Spinal cord (tissue), 10 donors: Measurements from ENCODE around the gene NDOR1. TPM values are rescaled to one million over a fixed set of nuclear protein-coding genes. Genes with fewer than 3 reads are reported as not detected.

Experiments
- DNase-seq, 6 donors: peaks; one replicate each; pipeline versions ENCODE4 v3.0.0 to v3.0.0-alpha.2; 2013 to 2015; ENCODE audit warnings: low spot score in 6 of 6, low read depth in 4 of 6
- H3K27ac ChIP-seq: one replicate; pipeline ENCODE4 v1.5.1; 2013; ENCODE audit warnings: low read depth, low read length, control low read depth
- H3K27me3 ChIP-seq: one replicate; pipeline ENCODE4 v1.6.1; 2013; ENCODE audit warnings: low read length; ENCODE audit not compliant: control insufficient read depth, insufficient read depth
- H3K36me3 ChIP-seq: one replicate; pipeline ENCODE4 v1.6.1; 2013; ENCODE audit warnings: low read length; ENCODE audit not compliant: control insufficient read depth, insufficient read depth
- H3K4me1 ChIP-seq: one replicate; pipeline ENCODE4 v1.6.1; 2013; ENCODE audit warnings: low read length; ENCODE audit not compliant: control insufficient read depth, insufficient read depth
- H3K4me3 ChIP-seq: one replicate; pipeline ENCODE4 v1.5.1; 2013; ENCODE audit warnings: low read depth, low read length, control low read depth
- H3K9me3 ChIP-seq: one replicate; pipeline ENCODE4 v1.6.1; 2013; ENCODE audit warnings: low read length; ENCODE audit not compliant: control insufficient read depth, insufficient read depth
- WGBS: methylation state at CpG from one replicate; pipeline ENCODE4 v1.1.5; 2013; ENCODE audit warnings: missing lambda C conversion rate; ENCODE audit not compliant: insufficient coverage; 5-methylcytosine and 5-hydroxymethylcytosine counted together
- long read RNA-seq, 4 donors: transcript quantifications; one replicate each; lab custom pipeline, GENCODE V29; 2026
- polyA plus RNA-seq, 2 donors: library from polyadenylated mRNA; unstranded; fragments of 120-200 nt; gene quantifications; one replicate each; pipeline ENCODE4 v1.2.1, GENCODE V29; 2013; ENCODE audit not compliant: insufficient read length in 2 of 2
- total RNA-seq, 2 donors: library from RNA; depleted of rRNA in 1 of 2; stranded (reverse); fragments of 120-200 nt in 1 of 2; fragments of >200 nt in 1 of 2; gene quantifications; one replicate each; pipeline versions ENCODE4 v1.2.3 to v1.2.4, GENCODE V29; 2013 to 2014
- donor health status: healthy.

NDOR1 gene
- total RNA-seq (1 to 10 TPM; 3.2 to 6.1 TPM), polyA plus RNA-seq (10 to 100 TPM; 18.5 to 23.8 TPM)
- long read RNA-seq, donor 1, partial matches to known transcripts = 0 of 35 reads
- long read RNA-seq, donor 1, other reads (novel, unspliced or antisense) = 34 of 35 reads
- long read RNA-seq, donor 2, partial matches to known transcripts = 0 of 1 reads
- long read RNA-seq, donor 2, other reads (novel, unspliced or antisense) = 0 of 1 reads
- long read RNA-seq, donor 3, partial matches to known transcripts = 0 of 1 reads
- long read RNA-seq, donor 3, other reads (novel, unspliced or antisense) = 0 of 1 reads
- long read RNA-seq, donor 4 = 0 reads

DNA sequence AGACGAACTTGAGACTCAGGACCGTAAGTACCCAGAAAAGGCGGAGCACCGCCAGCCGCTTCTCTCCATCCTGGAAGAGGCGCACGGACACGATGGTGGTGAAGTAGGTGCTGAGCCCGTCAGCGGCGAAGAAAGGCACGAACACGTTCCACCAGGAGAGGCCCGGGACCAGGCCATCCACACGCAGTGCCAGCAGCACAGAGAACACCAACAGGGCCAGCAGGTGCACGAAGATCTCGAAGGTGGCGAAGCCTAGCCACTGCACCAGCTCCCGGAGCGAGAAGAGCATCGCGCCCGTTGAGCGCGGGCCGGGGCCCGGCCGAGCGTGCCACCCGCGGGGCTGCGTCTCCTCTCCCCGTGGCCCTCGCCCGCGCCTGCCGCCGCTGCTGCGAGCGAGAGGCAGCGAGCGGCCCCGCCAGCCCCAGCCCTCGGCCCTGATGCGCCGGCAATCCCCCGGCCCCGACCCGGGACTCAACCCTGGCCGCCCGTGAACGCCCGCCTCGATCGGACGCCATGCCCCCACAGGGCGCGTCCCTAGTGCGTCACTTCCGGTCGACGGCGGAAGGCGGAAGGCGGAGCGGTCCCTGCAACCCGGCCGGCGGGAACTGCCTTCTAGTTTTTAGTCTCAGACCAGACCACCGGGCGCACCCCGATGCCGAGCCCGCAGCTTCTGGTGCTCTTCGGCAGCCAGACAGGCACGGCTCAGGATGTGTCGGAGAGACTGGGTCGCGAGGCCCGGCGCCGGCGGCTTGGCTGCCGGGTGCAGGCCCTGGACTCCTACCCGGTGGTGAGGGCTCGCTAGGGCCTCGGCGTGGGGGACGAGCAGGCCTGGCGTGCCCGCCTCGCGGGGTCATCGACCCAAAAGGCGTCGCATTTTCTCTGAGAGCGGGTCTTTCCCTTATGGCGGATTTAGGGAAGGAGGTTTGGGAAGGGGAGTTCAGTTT lies at the start of gene NDOR1, which contains the start of gene TMEM203:
Gene NDOR1, plus strand, starts transcription at position 575 of the 944 bp plus-strand sequence. Its CDS starts 78 bp downstream, at position 653.
Gene TMEM203, minus strand, starts transcription at position 523 of the 944 bp plus-strand sequence. Its CDS starts 234 bp downstream, at position 289.
- DNase-seq = peak in 5 of 6 donors; percentile 84 to 97 (median 87)
- under 1% methylated on average over 98 of the region's 98 CpGs for WGBS
- Histone ChIP-seq H3K27ac (no peak within 1 kb of the TSS), H3K36me3 (peaks cover 32% of the 10 kb centered on the region), H3K9me3 (no peaks in the 10 kb centered on the region), H3K27me3 (no peaks in the 10 kb centered on the region), H3K4me1 (peaks cover 40% of the 10 kb centered on the region), H3K4me3 (peak within 1 kb of the TSS; percentile 76)

GRCh38 chr9:137156567-137157375 lies 48.7 kb upstream of the NDOR1 start:
- H3K27me3 ChIP-seq = peaks cover 53% of the 10 kb centered on the region
- H3K27ac ChIP-seq = no peak overlapping the region
- H3K36me3 ChIP-seq = peaks cover 80% of the 10 kb centered on the region
- WGBS = 9% methylated on average over 61 of the region's 65 CpGs
- no peak overlapping the region for H3K4me3 ChIP-seq
- H3K4me1 ChIP-seq = peaks cover 9% of the 10 kb centered on the region
- DNase-seq = peak in 1 of 6 donors; percentile 29
- H3K9me3 ChIP-seq = no peaks in the 10 kb centered on the region

- H3K9me3 ChIP-seq = no peaks in the 10 kb centered on the region
- no peak overlapping the region for H3K4me3 ChIP-seq
- H3K27me3 ChIP-seq = peaks cover 62% of the 10 kb centered on the region
- DNase-seq = no peak
- WGBS = 69% methylated on average over 18 of the region's 19 CpGs
- no peak overlapping the region for H3K27ac ChIP-seq
- H3K36me3 ChIP-seq = peaks cover 79% of the 10 kb centered on the region
- H3K4me1 ChIP-seq = peaks cover 14% of the 10 kb centered on the region
Measured at GRCh38 chr9:137157618-137158415, 47.7 kb upstream of the NDOR1 start.

DNA sequence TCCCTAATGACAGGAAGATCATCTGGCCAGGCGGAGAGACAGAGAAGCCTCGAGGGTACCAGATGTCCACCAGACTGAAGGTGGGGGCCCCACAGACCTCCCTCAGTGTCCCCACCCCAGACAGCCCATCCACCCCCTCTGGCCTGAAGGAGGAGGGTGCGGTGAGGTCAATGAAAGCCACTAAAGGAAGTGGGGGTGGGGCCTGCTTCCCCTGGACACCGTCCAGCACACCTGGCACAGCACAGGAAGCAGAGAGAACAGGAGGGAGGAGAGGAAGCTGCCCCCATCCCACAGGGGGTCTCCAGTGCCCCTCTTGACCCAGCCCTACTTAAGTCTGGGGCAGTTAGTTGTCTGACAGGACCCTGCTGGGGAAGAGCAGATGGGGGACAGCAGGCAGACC lies 46.9 kb upstream of the NDOR1 start:
- DNase-seq = no peak
- Histone ChIP-seq H3K4me1 (peaks cover 14% of the 10 kb centered on the region), H3K9me3 (no peaks in the 10 kb centered on the region), H3K36me3 (peaks cover 78% of the 10 kb centered on the region), H3K27ac (no peak overlapping the region), H3K4me3 (no peak overlapping the region), H3K27me3 (peaks cover 69% of the 10 kb centered on the region)
- 61% methylated on average over 3 of the region's 4 CpGs for WGBS

DNA sequence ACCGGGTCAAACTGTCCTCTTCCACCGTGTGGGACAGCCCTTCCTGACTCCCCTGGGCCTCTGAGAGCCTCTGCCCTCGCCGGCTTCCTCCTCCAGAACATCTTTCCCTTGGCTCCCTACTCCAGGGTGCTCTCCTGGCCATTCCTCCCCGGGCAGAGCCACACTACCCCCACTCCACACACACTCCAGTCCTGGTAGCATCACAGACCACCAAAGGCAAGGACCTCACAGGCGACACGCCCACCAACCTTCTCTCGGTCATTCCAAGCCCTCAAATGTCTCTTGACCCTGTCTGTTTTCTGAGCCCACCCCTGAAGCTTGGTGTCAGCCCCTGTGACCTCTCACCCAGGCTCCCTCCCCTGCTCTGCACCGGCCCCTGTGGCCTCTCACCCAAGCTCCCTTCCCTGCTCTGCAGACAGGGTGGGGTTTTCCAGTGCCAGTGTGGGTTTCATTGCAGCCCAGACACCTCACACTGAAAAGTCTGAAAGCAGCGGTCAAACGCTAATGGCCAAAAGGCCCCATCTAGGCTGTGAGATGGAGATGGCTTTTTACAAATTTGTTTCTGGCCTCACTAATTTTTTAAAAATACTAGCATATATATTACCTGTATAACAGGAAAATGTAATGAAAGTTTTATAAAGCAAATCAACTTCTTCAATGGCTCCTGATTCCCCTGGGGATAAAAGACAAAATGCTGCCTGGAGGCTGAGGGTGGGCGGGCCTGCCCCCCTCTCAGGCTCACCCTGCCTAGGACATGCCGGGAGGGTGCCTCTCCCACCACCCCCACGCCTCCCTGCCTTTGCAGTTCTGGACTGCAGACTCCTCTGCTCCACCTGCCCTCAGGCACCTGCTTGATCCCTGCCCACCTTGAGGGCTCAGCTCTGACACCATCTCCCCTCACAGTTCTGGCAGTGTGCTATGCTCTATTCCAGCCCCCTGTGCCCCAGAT lies 46.1 kb upstream of the NDOR1 start:
- Histone ChIP-seq H3K4me1 (peaks cover 14% of the 10 kb centered on the region), H3K4me3 (no peak overlapping the region), H3K9me3 (no peaks in the 10 kb centered on the region), H3K27ac (no peak overlapping the region), H3K27me3 (peaks cover 77% of the 10 kb centered on the region), H3K36me3 (peaks cover 83% of the 10 kb centered on the region)
- DNase-seq = no peak
- WGBS = 43% methylated on average over 12 of the region's 14 CpGs

DNA sequence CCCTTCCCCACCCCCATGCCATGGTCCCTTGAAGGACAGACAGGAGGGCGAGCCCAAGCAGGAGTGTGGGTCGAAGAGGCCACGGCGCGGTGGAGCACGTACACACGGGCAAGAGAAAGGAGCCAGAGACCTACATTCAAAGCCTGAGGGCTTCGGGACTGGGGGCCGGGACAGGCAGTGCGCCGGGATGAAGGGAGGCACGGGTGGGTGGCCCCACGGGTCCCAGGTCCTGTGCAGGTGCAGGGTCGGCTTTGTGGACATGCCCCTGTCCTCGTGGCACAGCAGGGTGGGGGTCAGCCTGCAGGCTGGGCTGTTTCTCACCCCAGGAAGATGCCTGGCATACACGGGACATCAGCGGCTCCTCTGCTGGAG lies 45.5 kb upstream of the NDOR1 start:
- Histone ChIP-seq H3K4me1 (peaks cover 14% of the 10 kb centered on the region), H3K36me3 (peaks cover 86% of the 10 kb centered on the region), H3K27me3 (peaks cover 84% of the 10 kb centered on the region), H3K4me3 (no peak overlapping the region), H3K27ac (no peak overlapping the region), H3K9me3 (no peaks in the 10 kb centered on the region)
- WGBS = 77% methylated on average over 15 of the region's 17 CpGs
- DNase-seq = no peak

GRCh38 chr9:137160716-137161557 lies 44.6 kb upstream of the NDOR1 start:
- Histone ChIP-seq H3K36me3 (peaks cover 89% of the 10 kb centered on the region), H3K4me3 (no peak overlapping the region), H3K4me1 (peaks cover 14% of the 10 kb centered on the region), H3K27ac (no peak overlapping the region), H3K9me3 (no peaks in the 10 kb centered on the region), H3K27me3 (peaks cover 79% of the 10 kb centered on the region)
- WGBS = 28% methylated on average over 49 of the region's 56 CpGs
- DNase-seq = no peak
